GM18498 (cell line): ENCODE measurements around the gene SLC30A2.

Experiments used
- ATAC-seq: cut with Tn5 transposase; IDR thresholded peaks from one replicate; pipeline ENCODE4 v1.9.1; 2021; ENCODE audit warnings: mild to moderate bottlenecking, moderate library complexity; ENCODE audit not compliant: unreplicated experiment

Gene SLC30A2

GRCh38 chr1:26023826-26024225, 22.1 kb downstream of the SLC30A2 start:
- no peak for ATAC-seq

- no peak for ATAC-seq
Measured at GRCh38 chr1:26023009-26023408, 22.9 kb downstream of the SLC30A2 start.

GRCh38 chr1:26022404-26022779, 23.5 kb downstream of the SLC30A2 start:
- ATAC-seq, result no peak

- no peak for ATAC-seq
Measured at GRCh38 chr1:26021647-26022403, 24.1 kb downstream of the SLC30A2 start, which contains the start of gene EXTL1. EXTL1 (plus strand) TSS chr1:26021775; CDS start chr1:26022647, 872 bp downstream.

GRCh38 chr1:26020941-26021646, 24.8 kb downstream of the SLC30A2 start:
- no peak for ATAC-seq

- no peak for ATAC-seq
Measured at GRCh38 chr1:26020330-26020768, 25.6 kb downstream of the SLC30A2 start.

GRCh38 chr1:26019641-26020315, 26.1 kb downstream of the SLC30A2 start:
- no peak for ATAC-seq

GRCh38 chr1:26017606-26018005, 28.3 kb downstream of the SLC30A2 start:
- no peak for ATAC-seq

- no peak for ATAC-seq
Measured at GRCh38 chr1:26016953-26017545, 28.9 kb downstream of the SLC30A2 start.

GRCh38 chr1:26016258-26016952, 29.5 kb downstream of the SLC30A2 start:
- ATAC-seq, result no peak

- no peak for ATAC-seq
Measured at GRCh38 chr1:26015358-26015757, 30.6 kb downstream of the SLC30A2 start.

GRCh38 chr1:26014179-26014578, 31.7 kb downstream of the SLC30A2 start:
- ATAC-seq, result no peak

GRCh38 chr1:26012864-26013263, 33.1 kb downstream of the SLC30A2 start:
- ATAC-seq, result no peak

GRCh38 chr1:26010825-26011224, 35.1 kb downstream of the SLC30A2 start:
- no peak for ATAC-seq

- ATAC-seq, result no peak
Measured at GRCh38 chr1:26009796-26010447, 36.0 kb downstream of the SLC30A2 start.

GRCh38 chr1:26006710-26007109, 39.2 kb downstream of the SLC30A2 start:
- ATAC-seq, result no peak

- no peak for ATAC-seq
Measured at GRCh38 chr1:26005434-26006105, 40.3 kb downstream of the SLC30A2 start.

GRCh38 chr1:26003756-26004155, 42.2 kb downstream of the SLC30A2 start:
- no peak for ATAC-seq

GRCh38 chr1:26003262-26003661, 42.7 kb downstream of the SLC30A2 start:
- no peak for ATAC-seq
